ENCODE measurements around the gene MBD4.
"Not testable (repeated sequence)": the region's sequence is repeated elsewhere in the genome, so short reads cannot be mapped to it uniquely, and the experiment has no call there.

Gene MBD4

DNA sequence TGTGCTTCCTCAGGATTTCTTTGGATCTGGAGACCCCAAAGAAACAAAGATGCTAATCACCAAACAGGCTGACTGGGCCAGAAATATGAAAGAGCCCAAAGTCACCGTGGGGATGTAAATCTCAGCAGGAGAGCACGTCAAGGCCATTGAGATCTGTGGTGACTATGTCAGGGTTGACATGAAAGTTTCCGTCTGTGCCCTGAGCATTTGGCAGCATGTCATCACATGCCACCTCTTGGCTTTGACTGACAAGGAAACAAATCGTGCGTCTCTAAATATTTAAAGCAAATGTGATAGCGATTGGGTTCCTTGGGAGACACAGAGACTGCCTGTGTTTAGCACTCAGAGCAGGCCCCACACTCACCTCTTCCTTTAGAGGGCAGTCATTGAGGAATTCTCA lies 46.5 kb downstream of the MBD4 start:
- TF ChIP-seq, protein P1, sequence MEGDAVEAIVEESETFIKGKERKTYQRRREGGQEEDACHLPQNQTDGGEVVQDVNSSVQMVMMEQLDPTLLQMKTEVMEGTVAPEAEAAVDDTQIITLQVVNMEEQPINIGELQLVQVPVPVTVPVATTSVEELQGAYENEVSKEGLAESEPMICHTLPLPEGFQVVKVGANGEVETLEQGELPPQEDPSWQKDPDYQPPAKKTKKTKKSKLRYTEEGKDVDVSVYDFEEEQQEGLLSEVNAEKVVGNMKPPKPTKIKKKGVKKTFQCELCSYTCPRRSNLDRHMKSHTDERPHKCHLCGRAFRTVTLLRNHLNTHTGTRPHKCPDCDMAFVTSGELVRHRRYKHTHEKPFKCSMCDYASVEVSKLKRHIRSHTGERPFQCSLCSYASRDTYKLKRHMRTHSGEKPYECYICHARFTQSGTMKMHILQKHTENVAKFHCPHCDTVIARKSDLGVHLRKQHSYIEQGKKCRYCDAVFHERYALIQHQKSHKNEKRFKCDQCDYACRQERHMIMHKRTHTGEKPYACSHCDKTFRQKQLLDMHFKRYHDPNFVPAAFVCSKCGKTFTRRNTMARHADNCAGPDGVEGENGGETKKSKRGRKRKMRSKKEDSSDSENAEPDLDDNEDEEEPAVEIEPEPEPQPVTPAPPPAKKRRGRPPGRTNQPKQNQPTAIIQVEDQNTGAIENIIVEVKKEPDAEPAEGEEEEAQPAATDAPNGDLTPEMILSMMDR (IDR thresholded peaks at IDR 0.05; ENCODE audit: poor library complexity, severe bottlenecking), result no peak
- H3K4me3 ChIP-seq (ENCODE audit: severe bottlenecking), result no peak overlapping the region
- ATAC-seq (ENCODE audit: low read depth) (no peak), DNase-seq (ENCODE audit: low spot score) (no peak)
- no peaks in the 10 kb centered on the region for H3K9me3 ChIP-seq (ENCODE audit: severe bottlenecking)
- no peaks in the 10 kb centered on the region for H3K27me3 ChIP-seq (ENCODE audit: insufficient read depth, poor library complexity, severe bottlenecking)
- peaks cover 10% of the 10 kb centered on the region for H3K4me1 ChIP-seq (ENCODE audit: insufficient read depth, poor library complexity, severe bottlenecking)
- no peak overlapping the region for H3K27ac ChIP-seq (ENCODE audit: poor library complexity, severe bottlenecking)
- peaks cover 37% of the 10 kb centered on the region for H3K36me3 ChIP-seq (ENCODE audit: low read depth)

DNA sequence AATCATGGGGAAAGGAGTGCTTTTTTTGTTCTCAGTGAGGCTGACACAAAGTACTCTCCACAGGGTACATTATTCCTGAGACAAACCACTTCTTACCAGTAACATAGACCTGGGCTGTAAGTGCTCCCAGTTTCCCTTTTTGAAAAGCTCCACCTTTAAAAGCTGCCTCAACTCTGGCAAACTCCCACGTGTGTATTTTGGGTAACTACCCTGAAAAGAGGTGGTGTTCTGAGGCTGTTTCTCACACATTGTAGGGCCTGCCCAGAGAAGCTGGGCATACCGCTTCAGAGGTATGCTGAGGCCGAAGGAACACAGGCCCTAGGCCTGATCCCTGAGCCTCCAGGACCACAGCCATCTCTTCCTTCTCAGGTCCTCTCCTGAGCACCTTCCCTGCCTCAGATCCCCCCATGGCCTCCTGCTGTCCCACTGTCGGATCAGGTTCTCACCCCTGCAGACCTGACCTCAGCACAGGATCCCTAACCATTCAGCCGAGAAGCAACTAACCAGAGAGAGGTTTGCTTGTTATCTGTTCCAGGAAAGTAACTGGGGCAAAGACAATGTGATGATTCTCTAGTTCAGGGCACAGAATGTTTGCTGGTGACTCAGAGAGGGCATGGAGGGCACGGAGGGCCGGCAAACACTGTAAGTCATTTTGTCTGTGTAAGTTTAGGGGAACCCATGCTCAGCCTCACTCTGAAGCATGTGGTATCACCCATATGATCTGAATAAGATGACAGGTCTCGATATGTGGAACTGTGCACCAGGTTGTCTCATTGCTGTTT lies 47.5 kb downstream of the MBD4 start:
- H3K4me1 ChIP-seq (ENCODE audit: insufficient read depth, poor library complexity, severe bottlenecking); DNase-seq (ENCODE audit: low spot score); H3K4me3 ChIP-seq (ENCODE audit: severe bottlenecking); H3K27me3 ChIP-seq (ENCODE audit: insufficient read depth, poor library complexity, severe bottlenecking); H3K9me3 ChIP-seq (ENCODE audit: severe bottlenecking); H3K27ac ChIP-seq (ENCODE audit: poor library complexity, severe bottlenecking): not testable (repeated sequence)
- 0 out of 3 replicates have a peak, but pooled peaks have one; percentile 21 for ATAC-seq (ENCODE audit: low read depth)
- peaks cover 41% of the 10 kb centered on the region for H3K36me3 ChIP-seq (ENCODE audit: low read depth)

DNA sequence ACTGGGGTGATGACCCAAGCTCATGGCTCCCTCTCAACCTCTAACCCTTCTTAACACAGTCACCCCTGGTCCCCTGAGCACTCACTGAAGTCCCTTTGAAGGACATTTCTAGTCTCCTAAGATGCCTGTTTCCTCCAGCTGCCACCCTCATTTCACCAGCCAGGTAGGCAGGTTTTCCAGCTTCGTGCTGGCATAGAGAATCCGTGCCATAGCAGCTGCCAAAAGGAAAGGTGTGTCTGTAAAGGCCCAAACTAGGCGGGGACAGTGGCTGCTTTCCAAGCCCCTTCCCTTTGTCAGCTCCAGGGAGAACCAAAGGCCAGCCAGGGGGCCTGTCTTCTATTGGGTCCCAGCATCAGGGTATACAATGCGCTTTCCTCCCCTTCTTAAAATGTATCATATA lies 48.2 kb downstream of the MBD4 start:
- H3K27ac ChIP-seq (ENCODE audit: poor library complexity, severe bottlenecking); H3K9me3 ChIP-seq (ENCODE audit: severe bottlenecking); DNase-seq (ENCODE audit: low spot score); H3K4me3 ChIP-seq (ENCODE audit: severe bottlenecking); ATAC-seq (ENCODE audit: low read depth); H3K4me1 ChIP-seq (ENCODE audit: insufficient read depth, poor library complexity, severe bottlenecking); H3K27me3 ChIP-seq (ENCODE audit: insufficient read depth, poor library complexity, severe bottlenecking): not testable (repeated sequence)
- peaks cover 41% of the 10 kb centered on the region for H3K36me3 ChIP-seq (ENCODE audit: low read depth)

DNA sequence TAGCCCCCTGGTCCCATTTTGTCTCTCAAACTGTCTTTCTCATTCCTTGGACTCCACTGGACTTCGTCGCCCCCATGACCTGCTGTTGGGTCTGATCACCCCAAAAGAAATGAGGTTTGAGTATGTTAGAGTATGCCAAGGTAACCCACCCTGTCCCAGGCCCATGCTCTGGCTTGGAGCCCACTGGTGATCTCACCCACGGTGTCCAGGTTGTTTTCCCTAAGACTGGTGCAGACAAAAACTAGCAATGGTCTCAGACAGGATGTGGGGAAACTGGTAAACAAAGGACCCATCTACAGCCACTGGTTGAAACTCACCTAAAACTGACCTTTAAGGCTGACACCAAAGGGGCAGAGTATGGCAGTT lies 50.2 kb downstream of the MBD4 start:
- Histone ChIP-seq H3K27me3 (ENCODE audit: insufficient read depth, poor library complexity, severe bottlenecking) (no peaks in the 10 kb centered on the region), H3K4me3 (ENCODE audit: severe bottlenecking) (no peak overlapping the region), H3K9me3 (ENCODE audit: severe bottlenecking) (no peaks in the 10 kb centered on the region), H3K36me3 (ENCODE audit: low read depth) (peaks cover 35% of the 10 kb centered on the region), H3K27ac (ENCODE audit: poor library complexity, severe bottlenecking) (peak overlapping the region; percentile 62), H3K4me1 (ENCODE audit: insufficient read depth, poor library complexity, severe bottlenecking) (peaks cover 7% of the 10 kb centered on the region)
- no peak for ATAC-seq (ENCODE audit: low read depth)
- DNase-seq (ENCODE audit: low spot score), result no peak
- TF ChIP-seq, protein P1 (IDR thresholded peaks at IDR 0.05; ENCODE audit: poor library complexity, severe bottlenecking), result no peak

DNA sequence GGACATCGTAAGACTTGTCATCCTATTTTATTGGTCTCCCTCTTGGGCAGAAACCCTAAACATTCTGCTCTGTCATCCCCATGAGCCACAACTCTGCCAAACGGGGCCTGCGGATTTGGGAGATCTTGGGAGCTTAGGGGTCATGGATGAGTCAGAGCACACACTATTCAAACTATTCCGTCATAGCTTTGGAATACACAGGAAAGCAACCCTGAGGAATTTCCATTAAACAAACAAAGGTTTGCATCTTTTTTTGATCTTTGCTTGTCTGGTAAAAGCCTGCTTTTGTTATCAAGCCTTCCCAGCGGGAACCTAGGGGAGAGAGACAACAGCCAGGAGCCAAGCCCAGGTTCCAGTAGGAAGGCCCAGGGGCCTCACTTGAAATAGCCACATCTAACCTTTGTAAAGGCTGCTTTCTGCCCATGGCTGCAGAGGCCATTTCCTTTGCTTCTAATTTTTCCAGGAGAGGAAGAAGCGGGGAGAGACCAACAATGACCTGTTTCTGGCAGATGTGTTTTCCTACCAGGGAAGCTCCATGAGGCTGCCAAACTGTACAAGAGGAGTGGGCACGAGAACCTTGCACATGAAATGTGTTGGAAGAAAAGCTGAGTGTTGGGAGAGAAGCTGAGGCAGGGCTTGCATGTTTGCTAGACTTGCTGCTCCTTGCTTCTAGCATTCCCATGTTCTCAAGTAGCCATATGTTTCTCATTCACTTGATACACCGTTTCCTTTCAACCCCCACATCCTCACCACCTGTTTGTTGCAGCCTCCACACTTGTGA lies 50.8 kb downstream of the MBD4 start:
- not testable (repeated sequence) for H3K4me3 ChIP-seq (ENCODE audit: severe bottlenecking); H3K9me3 ChIP-seq (ENCODE audit: severe bottlenecking); H3K4me1 ChIP-seq (ENCODE audit: insufficient read depth, poor library complexity, severe bottlenecking); DNase-seq (ENCODE audit: low spot score); H3K27me3 ChIP-seq (ENCODE audit: insufficient read depth, poor library complexity, severe bottlenecking)
- peak; percentile 77 for ATAC-seq (ENCODE audit: low read depth)
- peak overlapping the region; percentile 62 for H3K27ac ChIP-seq (ENCODE audit: poor library complexity, severe bottlenecking)
- H3K36me3 ChIP-seq (ENCODE audit: low read depth), result peaks cover 35% of the 10 kb centered on the region

DNA sequence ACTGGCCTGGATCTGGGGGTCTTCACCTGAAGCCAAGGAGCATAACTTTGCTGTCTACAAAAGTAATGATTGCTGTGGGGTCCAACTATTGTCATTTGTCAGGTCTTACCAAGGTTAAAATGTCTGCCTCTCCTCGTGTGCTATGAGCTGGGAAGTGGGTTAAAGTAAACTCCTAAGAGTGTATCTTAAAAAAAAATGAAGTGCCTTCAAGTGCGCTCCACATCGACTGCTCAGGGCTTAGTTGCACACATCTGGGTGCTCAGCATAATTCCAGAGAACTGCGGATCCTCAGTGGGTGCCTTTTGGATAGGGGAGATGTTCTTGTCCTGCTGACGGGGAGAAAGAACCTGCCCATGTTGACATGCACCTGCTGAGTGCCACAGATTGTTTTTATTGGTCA lies 52.3 kb downstream of the MBD4 start:
- DNase-seq (ENCODE audit: low spot score) (no peak), ATAC-seq (ENCODE audit: low read depth) (no peak)
- Histone ChIP-seq H3K27me3 (ENCODE audit: insufficient read depth, poor library complexity, severe bottlenecking) (no peaks in the 10 kb centered on the region), H3K9me3 (ENCODE audit: severe bottlenecking) (no peaks in the 10 kb centered on the region), H3K4me1 (ENCODE audit: insufficient read depth, poor library complexity, severe bottlenecking) (peaks cover 7% of the 10 kb centered on the region), H3K4me3 (ENCODE audit: severe bottlenecking) (no peak overlapping the region), H3K36me3 (ENCODE audit: low read depth) (peaks cover 29% of the 10 kb centered on the region), H3K27ac (ENCODE audit: poor library complexity, severe bottlenecking) (no peak overlapping the region)
- TF ChIP-seq, protein P1 (IDR thresholded peaks at IDR 0.05; ENCODE audit: poor library complexity, severe bottlenecking), result no peak

All from RWPE2 (cell line).